Smooth muscle cell of bladder (primary cell): Measurements from ENCODE around the gene CYB5R3. TPM values are rescaled to one million over a fixed set of nuclear protein-coding genes. Genes with fewer than 3 reads are reported as not detected.

Experiments
- total RNA-seq: library from RNA; depleted of rRNA; stranded (reverse); fragments of >200 nt; gene quantifications from 2 replicates; pipeline ENCODE4 v1.2.3, GENCODE V29; 2014

Gene CYB5R3
- 37.5 and 45.6 TPM in 2 replicates for total RNA-seq

GRCh38 chr22:42649246-42650099 is at the start of gene CYB5R3:
Gene CYB5R3, minus strand, starts transcription at chr22:42649392. Its CDS starts 77 bp downstream, at chr22:42649315.

GRCh38 chr22:42614312-42615091 is 34.7 kb downstream of the CYB5R3 start, which contains the start of gene POLDIP3:
Gene POLDIP3, minus strand, starts transcription at chr22:42614883. Its CDS starts 26 bp downstream, at chr22:42614857.

Other genes with a start within 250 kb of the CYB5R3 start
- under 0.01 TPM in 1 of 2 replicates, not detected in the other for gene NFAM1, start 217.0 kb downstream of the CYB5R3 start, total RNA-seq
- 20.6 and 23.5 TPM in 2 replicates for gene RRP7A, start 129.6 kb downstream of the CYB5R3 start, total RNA-seq
- gene SERHL2, start 95.4 kb downstream of the CYB5R3 start, total RNA-seq, result 2.9 and 4.4 TPM in 2 replicates
- gene POLDIP3, start 34.5 kb downstream of the CYB5R3 start, total RNA-seq, result 21.2 and 24.7 TPM in 2 replicates
- 0.28 and 0.37 TPM in 2 replicates for gene ATP5MGL, start 8.8 kb downstream of the CYB5R3 start, total RNA-seq
- gene A4GALT, start 71.5 kb upstream of the CYB5R3 start, total RNA-seq, result 13.7 and 20.6 TPM in 2 replicates
- gene ARFGAP3, start 207.9 kb upstream of the CYB5R3 start, total RNA-seq, result 65.7 and 76.8 TPM in 2 replicates